Activated CD8-positive, alpha-beta T cell treated with anti-CD3 and anti-CD28 coated beads for 36 hours (primary cell): ENCODE measurements around the gene CCDC141. TPM values are rescaled to one million over a fixed set of nuclear protein-coding genes. Genes with fewer than 3 reads are reported as not detected.

Source experiments
- ATAC-seq: fragments of 200-7000 bp; cut with Tn5 transposase; one replicate; pipeline ENCODE4 v1.10.0; 2021; ENCODE audit warnings: mild to moderate bottlenecking, moderate library complexity
- CTCF ChIA-PET: fragments of 350-600 bp; sonication (Branson Sonifier 250); formaldehyde crosslinking; loops from one replicate; lab custom pipeline; 2021; ENCODE audit warnings: antibody characterized with exemption; lab: Charles Lee
- POLR2A ChIA-PET: fragments of 350-600 bp; sonication (Branson Sonifier 250); formaldehyde crosslinking; loops from one replicate; lab custom pipeline; 2021; ENCODE audit warnings: antibody characterized with exemption; lab: Charles Lee
- DNase-seq: peaks from one replicate; pipeline ENCODE4 v3.0.0-alpha.2; 2020
- H3K27ac Mint-ChIP-seq: one replicate; pipeline ENCODE4 v1.8.0; 2021; ENCODE audit warnings: mild to moderate bottlenecking, mixed read lengths
- H3K27me3 Mint-ChIP-seq: one replicate; pipeline ENCODE4 v1.8.0; 2021; ENCODE audit warnings: mixed read lengths
- H3K36me3 Mint-ChIP-seq: one replicate; pipeline ENCODE4 v1.8.0; 2021; ENCODE audit warnings: low read depth, mixed read lengths
- H3K4me1 Mint-ChIP-seq: one replicate; pipeline ENCODE4 v1.8.0; 2021; ENCODE audit warnings: low read depth, mixed read lengths
- H3K4me3 Mint-ChIP-seq: one replicate; pipeline ENCODE4 v1.8.0; 2021; ENCODE audit warnings: mild to moderate bottlenecking, moderate library complexity, mixed read lengths
- H3K9me3 Mint-ChIP-seq: one replicate; pipeline ENCODE4 v1.8.0; 2021; ENCODE audit warnings: mixed read lengths
- intact Hi-C: fragments of 100-400 bp; cut with micrococcal nuclease; formaldehyde crosslinking; loops from one replicate; pipeline ENCODE4 v1.10.0; 2022
- total RNA-seq, 2 experiments: library from RNA; stranded (reverse); gene quantifications; one replicate each; pipeline ENCODE4 v1.2.3, GENCODE V29; 2021
- TF ChIP-seq, protein P1 (sequence below): fragments of 200-600 bp; IDR thresholded peaks from one replicate; pipeline ENCODE4 v1.8.0; 2022; ENCODE audit warnings: antibody characterized with exemption, mild to moderate bottlenecking

Gene CCDC141
- total RNA-seq, 2 experiments from 2014 or later, result 6.5 to 7.8 TPM

DNA sequence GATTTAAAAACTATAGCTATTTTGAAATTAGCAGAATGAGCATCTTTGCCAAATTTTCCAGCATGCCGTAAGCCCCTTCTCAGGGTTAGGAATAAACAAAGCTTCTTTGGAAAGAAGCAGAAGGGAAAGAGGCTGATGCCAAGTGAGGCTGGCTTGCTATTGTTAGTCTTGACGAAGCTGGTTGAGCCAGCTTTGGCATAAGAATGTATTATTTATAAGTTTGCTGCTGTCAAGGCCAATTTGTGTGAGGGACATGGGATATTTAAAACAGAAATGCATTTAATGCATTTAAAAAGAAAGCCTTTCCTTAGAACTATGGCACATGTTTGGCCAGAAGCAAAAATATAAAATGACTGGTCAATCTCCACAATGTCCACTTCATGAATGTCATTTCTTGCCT lies 190.2 kb downstream of the CCDC141 start:
- H3K36me3 Mint-ChIP-seq, result no peaks in the 10 kb centered on the region
- H3K27me3 Mint-ChIP-seq, result no peaks in the 10 kb centered on the region
- H3K27ac Mint-ChIP-seq, result no peak overlapping the region
- TF ChIP-seq, protein P1, sequence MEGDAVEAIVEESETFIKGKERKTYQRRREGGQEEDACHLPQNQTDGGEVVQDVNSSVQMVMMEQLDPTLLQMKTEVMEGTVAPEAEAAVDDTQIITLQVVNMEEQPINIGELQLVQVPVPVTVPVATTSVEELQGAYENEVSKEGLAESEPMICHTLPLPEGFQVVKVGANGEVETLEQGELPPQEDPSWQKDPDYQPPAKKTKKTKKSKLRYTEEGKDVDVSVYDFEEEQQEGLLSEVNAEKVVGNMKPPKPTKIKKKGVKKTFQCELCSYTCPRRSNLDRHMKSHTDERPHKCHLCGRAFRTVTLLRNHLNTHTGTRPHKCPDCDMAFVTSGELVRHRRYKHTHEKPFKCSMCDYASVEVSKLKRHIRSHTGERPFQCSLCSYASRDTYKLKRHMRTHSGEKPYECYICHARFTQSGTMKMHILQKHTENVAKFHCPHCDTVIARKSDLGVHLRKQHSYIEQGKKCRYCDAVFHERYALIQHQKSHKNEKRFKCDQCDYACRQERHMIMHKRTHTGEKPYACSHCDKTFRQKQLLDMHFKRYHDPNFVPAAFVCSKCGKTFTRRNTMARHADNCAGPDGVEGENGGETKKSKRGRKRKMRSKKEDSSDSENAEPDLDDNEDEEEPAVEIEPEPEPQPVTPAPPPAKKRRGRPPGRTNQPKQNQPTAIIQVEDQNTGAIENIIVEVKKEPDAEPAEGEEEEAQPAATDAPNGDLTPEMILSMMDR, result no peak
- no peak for ATAC-seq
- no peaks in the 10 kb centered on the region for H3K9me3 Mint-ChIP-seq
- no peaks in the 10 kb centered on the region for H3K4me1 Mint-ChIP-seq
- no peak for DNase-seq
- ChIA-PET CTCF (interaction anchor here (1.5 kb wide), 1 partner anchor 98 kb away, joined by 3 read pairs; no protein-coding TSS in a partner anchor), POLR2A (no interaction called here)
- intact Hi-C loops, result no loop called here
- H3K4me3 Mint-ChIP-seq, result no peak overlapping the region

DNA sequence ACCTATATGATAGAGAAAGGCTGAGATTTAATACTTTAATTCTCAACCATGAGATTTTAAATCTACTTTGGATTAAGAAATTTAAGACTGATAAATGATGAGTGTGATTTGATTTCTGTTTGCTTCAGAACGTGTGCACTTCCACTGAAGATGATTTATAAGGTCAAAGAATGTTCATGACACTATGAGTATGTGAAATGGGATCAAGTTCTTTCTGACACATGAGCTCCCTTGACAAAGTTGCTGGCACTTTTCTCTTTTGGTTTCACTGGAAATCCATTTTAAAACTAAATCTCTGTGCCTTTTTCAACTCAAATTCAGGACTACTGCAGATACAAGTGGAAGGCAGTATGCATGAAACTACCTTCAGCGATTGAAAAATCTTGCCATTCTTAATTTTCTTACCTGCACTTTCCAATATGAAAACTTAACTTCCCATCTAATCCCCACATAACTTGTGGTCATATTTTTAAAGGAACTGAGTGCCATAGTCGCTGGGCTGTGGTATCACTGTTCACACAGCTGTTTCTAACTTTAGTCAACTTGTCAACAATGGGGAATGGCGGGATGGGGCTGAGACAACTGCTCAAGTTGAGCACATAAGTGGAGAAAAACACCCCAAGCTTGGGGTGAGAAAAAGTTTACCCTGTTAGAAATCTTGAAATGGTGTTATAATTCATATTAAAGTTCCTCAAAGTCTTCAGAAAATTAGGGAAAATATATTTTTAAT lies 190.9 kb downstream of the CCDC141 start:
- H3K27me3 Mint-ChIP-seq, result no peaks in the 10 kb centered on the region
- ChIA-PET CTCF (interaction anchor here (1.5 kb wide), 1 partner anchor 97 kb away, joined by 3 read pairs; no protein-coding TSS in a partner anchor), POLR2A (no interaction called here)
- H3K27ac Mint-ChIP-seq, result no peak overlapping the region
- TF ChIP-seq, protein P1, result no peak
- H3K36me3 Mint-ChIP-seq, result no peaks in the 10 kb centered on the region
- no peaks in the 10 kb centered on the region for H3K9me3 Mint-ChIP-seq
- DNase-seq (no peak), ATAC-seq (no peak)
- intact Hi-C loops, result no loop called here
- no peaks in the 10 kb centered on the region for H3K4me1 Mint-ChIP-seq
- H3K4me3 Mint-ChIP-seq, result no peak overlapping the region

DNA sequence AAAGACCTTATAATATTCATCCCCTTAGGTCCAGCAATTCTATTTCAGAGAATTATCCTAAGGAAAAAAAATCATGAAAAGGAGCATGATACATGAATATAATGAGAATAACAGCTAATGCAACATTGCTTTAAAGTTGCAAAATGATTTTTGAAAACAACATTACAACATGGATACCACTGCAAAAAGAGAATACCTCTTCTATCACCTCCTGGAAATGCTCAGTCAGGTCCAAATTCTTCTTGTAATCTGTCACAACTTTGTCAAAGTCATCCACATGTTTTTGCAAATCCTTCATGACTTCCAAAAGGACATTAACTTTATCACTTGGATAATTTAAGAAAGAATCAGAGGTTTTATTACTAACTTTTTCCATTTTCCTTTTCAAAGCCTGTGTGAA lies 194.8 kb downstream of the CCDC141 start:
- TF ChIP-seq, protein P1, result no peak
- ChIA-PET CTCF (no interaction called here), POLR2A (no interaction called here)
- no peaks in the 10 kb centered on the region for H3K4me1 Mint-ChIP-seq
- no peaks in the 10 kb centered on the region for H3K9me3 Mint-ChIP-seq
- no peak for DNase-seq
- ATAC-seq, result no peak
- no peak overlapping the region for H3K27ac Mint-ChIP-seq
- H3K27me3 Mint-ChIP-seq, result no peaks in the 10 kb centered on the region
- peaks cover 4% of the 10 kb centered on the region for H3K36me3 Mint-ChIP-seq
- intact Hi-C loops, result no loop called here
- H3K4me3 Mint-ChIP-seq, result no peak overlapping the region

DNA sequence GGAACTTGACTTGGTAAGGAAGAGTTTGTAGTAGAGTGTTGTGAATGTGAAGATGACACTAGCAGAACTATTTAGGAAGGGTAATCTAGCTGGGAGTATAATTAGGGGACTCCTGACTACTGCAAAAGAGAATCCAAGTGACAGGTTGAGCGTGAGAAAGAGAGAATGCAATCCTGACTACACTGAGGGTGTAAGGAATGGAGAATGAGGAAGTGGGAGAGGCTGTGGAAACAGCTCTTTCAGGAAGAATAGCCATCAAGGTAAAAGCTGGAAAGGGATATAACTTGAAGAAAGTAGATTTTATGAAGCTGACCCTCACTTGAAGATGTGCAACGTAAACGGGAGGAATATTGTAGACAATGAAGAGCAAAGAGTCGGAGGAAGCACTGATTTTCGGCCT lies 201.6 kb downstream of the CCDC141 start:
- CTCF ChIA-PET, result interaction anchor here (0.9 to 1.1 kb wide), 2 partner anchors 17 to 37 kb away, joined by 3 read pairs; no protein-coding TSS in a partner anchor
- Mint-ChIP-seq H3K9me3 (no peaks in the 10 kb centered on the region), H3K4me3 (no peak overlapping the region), H3K27ac (no peak overlapping the region), H3K4me1 (no peaks in the 10 kb centered on the region), H3K27me3 (no peaks in the 10 kb centered on the region), H3K36me3 (peaks cover 18% of the 10 kb centered on the region)
- TF ChIP-seq, protein P1, result no peak
- intact Hi-C loops, result no loop called here
- DNase-seq (no peak), ATAC-seq (no peak)
- POLR2A ChIA-PET, result no interaction called here

DNA sequence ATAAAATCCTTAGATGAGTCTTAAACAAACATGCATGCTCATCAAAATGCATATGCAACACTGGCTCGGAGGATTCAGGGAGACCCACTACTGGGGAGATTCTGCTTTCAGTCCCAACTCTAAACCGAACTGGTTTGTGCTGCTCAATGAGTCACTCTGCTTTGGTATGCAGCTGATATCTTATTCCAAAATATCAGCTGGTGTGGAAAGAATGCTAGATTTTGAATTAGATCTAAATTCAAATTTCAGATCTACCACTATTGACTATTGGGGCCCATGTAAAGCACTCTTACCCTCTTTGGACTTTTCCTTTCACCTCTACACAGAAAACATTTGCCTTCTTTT lies 203.5 kb downstream of the CCDC141 start:
- no peak overlapping the region for H3K27ac Mint-ChIP-seq
- DNase-seq, result no peak
- H3K4me1 Mint-ChIP-seq, result no peaks in the 10 kb centered on the region
- no peaks in the 10 kb centered on the region for H3K27me3 Mint-ChIP-seq
- no peaks in the 10 kb centered on the region for H3K9me3 Mint-ChIP-seq
- ATAC-seq, result no peak
- CTCF ChIA-PET, result no interaction called here
- intact Hi-C loops, result no loop called here
- no peak overlapping the region for H3K4me3 Mint-ChIP-seq
- peaks cover 14% of the 10 kb centered on the region for H3K36me3 Mint-ChIP-seq
- POLR2A ChIA-PET, result no interaction called here
- TF ChIP-seq, protein P1, result no peak
